ENCODE results near the gene SH2D3A.

SH2D3A gene

GRCh38 chr19:6744381-6745301 is 22.6 kb downstream of the SH2D3A start:
- no peak for TF ChIP-seq CTCF (IDR thresholded peaks at IDR 0.05; ENCODE audit: control insufficient read depth, insufficient read depth, low read depth, low read length, missing control alignments)
- no peak for DNase-seq (ENCODE audit: low read depth)
- no peak overlapping the region for H3K4me3 ChIP-seq (ENCODE audit: control insufficient read depth, low read depth, low read length)

- DNase-seq (ENCODE audit: low read depth): no peak
- no peak overlapping the region for H3K4me3 ChIP-seq (ENCODE audit: control insufficient read depth, low read depth, low read length)
- no peak for TF ChIP-seq CTCF (IDR thresholded peaks at IDR 0.05; ENCODE audit: control insufficient read depth, insufficient read depth, low read depth, low read length, missing control alignments)
Observed at GRCh38 chr19:6743714-6744380, 23.4 kb downstream of the SH2D3A start.

GRCh38 chr19:6743066-6743465 is 24.2 kb downstream of the SH2D3A start:
- no peak overlapping the region for H3K4me3 ChIP-seq (ENCODE audit: control insufficient read depth, low read depth, low read length)
- no peak for TF ChIP-seq CTCF (IDR thresholded peaks at IDR 0.05; ENCODE audit: control insufficient read depth, insufficient read depth, low read depth, low read length, missing control alignments)
- DNase-seq (ENCODE audit: low read depth): no peak

- peak overlapping the region; percentile 69 for H3K4me3 ChIP-seq (ENCODE audit: control insufficient read depth, low read depth, low read length)
- no peak for DNase-seq (ENCODE audit: low read depth)
- no peak for TF ChIP-seq CTCF (IDR thresholded peaks at IDR 0.05; ENCODE audit: control insufficient read depth, insufficient read depth, low read depth, low read length, missing control alignments)
Observed at GRCh38 chr19:6740589-6741343, 26.5 kb downstream of the SH2D3A start.

GRCh38 chr19:6739883-6740588 is 27.2 kb downstream of the SH2D3A start:
- H3K4me3 ChIP-seq (ENCODE audit: control insufficient read depth, low read depth, low read length): peak overlapping the region; percentile 69
- TF ChIP-seq CTCF (IDR thresholded peaks at IDR 0.05; ENCODE audit: control insufficient read depth, insufficient read depth, low read depth, low read length, missing control alignments): no peak
- DNase-seq (ENCODE audit: low read depth): no peak

GRCh38 chr19:6739390-6739882 is 27.8 kb downstream of the SH2D3A start, which contains the start of gene TRIP10:
Gene TRIP10 (plus strand): TSS chr19:6739680. CDS start chr19:6739762, 82 bp downstream.
- DNase-seq (ENCODE audit: low read depth): no peak
- TF ChIP-seq CTCF (IDR thresholded peaks at IDR 0.05; ENCODE audit: control insufficient read depth, insufficient read depth, low read depth, low read length, missing control alignments): no peak
- peak within 1 kb of the TSS; percentile 69 for H3K4me3 ChIP-seq (ENCODE audit: control insufficient read depth, low read depth, low read length)
